Measurements from ENCODE around the gene PCA3. TPM values are rescaled to one million over a fixed set of nuclear protein-coding genes. Genes with fewer than 3 reads are reported as not detected.

PCA3 gene
- total and polyA plus RNA-seq, 2 donors (not counting 3 experiments of a cell fraction or from before 2014, with no cell fraction given), result 0.86 to 2.5 TPM

GRCh38 chr9:76743931-76744330 lies 20.3 kb upstream of the PCA3 start:
- peaks cover 2 to 7% of the 10 kb centered on the region in 2 experiments for H3K27me3 ChIP-seq (ENCODE audit: control insufficient read depth in 2 of 2, insufficient read depth in 2 of 2, low read length in 2 of 2)
- POLR2A ChIA-PET, result no interaction called here
- TF ChIP-seq JUN (IDR thresholded peaks at IDR 0.05; ENCODE audit: borderline replicate concordance, insufficient read depth, insufficient read length, low read depth) (no peak), EZH2 (IDR thresholded peaks at IDR 0.05; ENCODE audit: borderline replicate concordance, low read depth, low read length, severe bottlenecking) (no peak), GATA2 (IDR thresholded peaks at IDR 0.05; ENCODE audit: insufficient read depth, insufficient read length, low read depth, low read length) (no peak), MAX (IDR thresholded peaks at IDR 0.05; ENCODE audit: insufficient read depth, insufficient read length) (no peak), FOS (IDR thresholded peaks at IDR 0.05; ENCODE audit: borderline replicate concordance, insufficient read depth, low read length) (no peak)
- no peak overlapping the region for H3K4me2 ChIP-seq (ENCODE audit: insufficient read depth, low read length)
- DNase-seq (ENCODE audit: low read depth, low spot score), result no peak
- H3K36me3 ChIP-seq (ENCODE audit: control insufficient read depth in 2 of 2, extremely low read depth in 1 of 2, insufficient read depth in 2 of 2, low read length in 2 of 2), result no peaks in the 10 kb centered on the region
- H3K4me1 ChIP-seq (ENCODE audit: control insufficient read depth, extremely low read depth, insufficient read depth, low read length), result no peaks in the 10 kb centered on the region
- dilution Hi-C loops (cut with MboI; ENCODE audit: extremely low pct_ligation_motif_present, low sequenced_read_pairs) (no loop called here), intact Hi-C loops (cut with micrococcal nuclease) (no loop called here)
- no peak overlapping the region for H3K4me3 ChIP-seq (replicated peaks in 1 of 3; ENCODE audit: insufficient read depth in 1 of 3, low read depth in 1 of 3, low read length in 3 of 3)
- H2AFZ ChIP-seq (ENCODE audit: low read depth, low read length), result no peak overlapping the region
- no peaks in the 10 kb centered on the region for H4K20me1 ChIP-seq (replicated peaks; ENCODE audit: control insufficient read depth, extremely low read depth, insufficient read depth, low read length)
- no peaks in the 10 kb centered on the region for H3K9me3 ChIP-seq (replicated peaks; ENCODE audit: control insufficient read depth, insufficient read depth, low read length)
- no TSS peak for BruUV-seq (replicated peaks)
- no peak for FAIRE-seq
- CTCF ChIA-PET, result no interaction called here
- H3K9ac ChIP-seq (replicated peaks; ENCODE audit: extremely low read depth, insufficient read depth, low read length), result no peak overlapping the region
- H3K9me1 ChIP-seq (replicated peaks; ENCODE audit: control insufficient read depth, extremely low read depth, insufficient read depth, low read length), result no peaks in the 10 kb centered on the region
- H3K79me2 ChIP-seq (ENCODE audit: control insufficient read depth, insufficient read depth, low read length), result no peaks in the 10 kb centered on the region
- H3K27ac ChIP-seq (ENCODE audit: insufficient read depth, low read depth, low read length), result no peak overlapping the region

- dilution Hi-C loops (cut with MboI; ENCODE audit: extremely low pct_ligation_motif_present, low sequenced_read_pairs), result no loop called here
- Histone ChIP-seq H3K9me1 (replicated peaks; ENCODE audit: control insufficient read depth, extremely low read depth, insufficient read depth, low read length) (no peaks in the 10 kb centered on the region), H3K36me3 (ENCODE audit: control insufficient read depth in 2 of 2, extremely low read depth in 1 of 2, insufficient read depth in 2 of 2, low read length in 2 of 2) (no peaks in the 10 kb centered on the region), H3K9me3 (replicated peaks; ENCODE audit: control insufficient read depth, insufficient read depth, low read length) (no peaks in the 10 kb centered on the region), H3K4me2 (ENCODE audit: insufficient read depth, low read length) (no peak overlapping the region), H3K27me3 (ENCODE audit: control insufficient read depth in 2 of 2, insufficient read depth in 2 of 2, low read length in 2 of 2) (peaks cover 2 to 11% of the 10 kb centered on the region in 2 experiments), H3K79me2 (ENCODE audit: control insufficient read depth, insufficient read depth, low read length) (no peaks in the 10 kb centered on the region), H3K9ac (replicated peaks; ENCODE audit: extremely low read depth, insufficient read depth, low read length) (no peak overlapping the region), H3K27ac (ENCODE audit: insufficient read depth, low read depth, low read length) (no peak overlapping the region), H3K4me3 (replicated peaks in 1 of 3; ENCODE audit: insufficient read depth in 1 of 3, low read depth in 1 of 3, low read length in 3 of 3) (no peak overlapping the region), H2AFZ (ENCODE audit: low read depth, low read length) (no peak overlapping the region), H3K4me1 (ENCODE audit: control insufficient read depth, extremely low read depth, insufficient read depth, low read length) (no peaks in the 10 kb centered on the region), H4K20me1 (replicated peaks; ENCODE audit: control insufficient read depth, extremely low read depth, insufficient read depth, low read length) (no peaks in the 10 kb centered on the region)
- DNase-seq (ENCODE audit: low read depth, low spot score), result no peak
- CTCF ChIA-PET, result no interaction called here
- BruUV-seq (replicated peaks), result no TSS peak
- POLR2A ChIA-PET, result no interaction called here
- intact Hi-C loops (cut with micrococcal nuclease), result no loop called here
- TF ChIP-seq FOS (IDR thresholded peaks at IDR 0.05; ENCODE audit: borderline replicate concordance, insufficient read depth, low read length), result no peak
- TF ChIP-seq POLR2AphosphoS5 (IDR thresholded peaks at IDR 0.05; ENCODE audit: insufficient read depth, low read depth, low read length), result no peak
- no peak for TF ChIP-seq MAX (IDR thresholded peaks at IDR 0.05; ENCODE audit: insufficient read depth, insufficient read length)
- TF ChIP-seq POLR2A (IDR thresholded peaks at IDR 0.05; ENCODE audit: low read depth, low read length), result no peak
- TF ChIP-seq JUN (IDR thresholded peaks at IDR 0.05; ENCODE audit: borderline replicate concordance, insufficient read depth, insufficient read length, low read depth), result no peak
- no peak for TF ChIP-seq GATA2 (IDR thresholded peaks at IDR 0.05; ENCODE audit: insufficient read depth, insufficient read length, low read depth, low read length)
- TF ChIP-seq EZH2 (IDR thresholded peaks at IDR 0.05; ENCODE audit: borderline replicate concordance, low read depth, low read length, severe bottlenecking), result no peak
- TF ChIP-seq CTCF (IDR thresholded peaks at IDR 0.05; ENCODE audit: extremely low read depth in 1 of 2, insufficient read depth in 1 of 2, low read depth in 1 of 2, low read length in 2 of 2), result no peak
- TF ChIP-seq MYC (IDR thresholded peaks at IDR 0.05; ENCODE audit: low read depth, low read length), result no peak
- no peak for FAIRE-seq
These were observed 19.9 kb upstream of the PCA3 start for GRCh38 chr9:76744336-76744735.

Data from endothelial cell of umbilical vein (primary cell).